ENCODE measurements around the gene MRPL43. TPM values are rescaled to one million over a fixed set of nuclear protein-coding genes. Genes with fewer than 3 reads are reported as not detected.
"Not testable (repeated sequence)": the region's sequence is repeated elsewhere in the genome, so short reads cannot be mapped to it uniquely, and the experiment has no call there.

Gene MRPL43
- polyA plus RNA-seq (2011; rRNA removed) (72.3 and 88.0 TPM in 2 replicates), polyA minus RNA-seq (2011; rRNA and poly(A)+ RNA removed) (14.0 and 20.0 TPM in 2 replicates)

- no peak for DNase-seq (ENCODE audit: low read depth, low spot score)
- CTCF ChIA-PET: interaction anchor here (1.1 to 5.7 kb wide), 4 partner anchors 10 to 33 kb away, joined by 5 to 24 read pairs (median 7); partner anchors contain the start of gene SEMA4G
- H3K9me3 ChIP-seq (ENCODE audit: control insufficient read depth, insufficient read depth, low read length): no peaks in the 10 kb centered on the region; the same call in 1 of the 2 replicates
- H3K27me3 ChIP-seq (ENCODE audit: control insufficient read depth, insufficient read depth, low read length): no peaks in the 10 kb centered on the region
- POLR2A ChIA-PET: no interaction called here
- TF ChIP-seq, protein P1, sequence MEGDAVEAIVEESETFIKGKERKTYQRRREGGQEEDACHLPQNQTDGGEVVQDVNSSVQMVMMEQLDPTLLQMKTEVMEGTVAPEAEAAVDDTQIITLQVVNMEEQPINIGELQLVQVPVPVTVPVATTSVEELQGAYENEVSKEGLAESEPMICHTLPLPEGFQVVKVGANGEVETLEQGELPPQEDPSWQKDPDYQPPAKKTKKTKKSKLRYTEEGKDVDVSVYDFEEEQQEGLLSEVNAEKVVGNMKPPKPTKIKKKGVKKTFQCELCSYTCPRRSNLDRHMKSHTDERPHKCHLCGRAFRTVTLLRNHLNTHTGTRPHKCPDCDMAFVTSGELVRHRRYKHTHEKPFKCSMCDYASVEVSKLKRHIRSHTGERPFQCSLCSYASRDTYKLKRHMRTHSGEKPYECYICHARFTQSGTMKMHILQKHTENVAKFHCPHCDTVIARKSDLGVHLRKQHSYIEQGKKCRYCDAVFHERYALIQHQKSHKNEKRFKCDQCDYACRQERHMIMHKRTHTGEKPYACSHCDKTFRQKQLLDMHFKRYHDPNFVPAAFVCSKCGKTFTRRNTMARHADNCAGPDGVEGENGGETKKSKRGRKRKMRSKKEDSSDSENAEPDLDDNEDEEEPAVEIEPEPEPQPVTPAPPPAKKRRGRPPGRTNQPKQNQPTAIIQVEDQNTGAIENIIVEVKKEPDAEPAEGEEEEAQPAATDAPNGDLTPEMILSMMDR (IDR thresholded peaks at IDR 0.05; ENCODE audit: low read depth, low read length): no peak
- H3K27ac ChIP-seq (ENCODE audit: low read depth, low read length): peak within 1 kb of the TSS; percentile 39
- peak within 1 kb of the TSS; percentile 97 for H3K4me3 ChIP-seq (ENCODE audit: low read depth, low read length)
Measured at GRCh38 chr10:100986952-100987684, at the start of gene MRPL43, which contains the start of gene TWNK. MRPL43 (minus strand) TSS chr10:100987497; CDS start chr10:100987443, 54 bp downstream. TWNK (plus strand) TSS chr10:100987543; CDS start chr10:100988211, 668 bp downstream.

DNA sequence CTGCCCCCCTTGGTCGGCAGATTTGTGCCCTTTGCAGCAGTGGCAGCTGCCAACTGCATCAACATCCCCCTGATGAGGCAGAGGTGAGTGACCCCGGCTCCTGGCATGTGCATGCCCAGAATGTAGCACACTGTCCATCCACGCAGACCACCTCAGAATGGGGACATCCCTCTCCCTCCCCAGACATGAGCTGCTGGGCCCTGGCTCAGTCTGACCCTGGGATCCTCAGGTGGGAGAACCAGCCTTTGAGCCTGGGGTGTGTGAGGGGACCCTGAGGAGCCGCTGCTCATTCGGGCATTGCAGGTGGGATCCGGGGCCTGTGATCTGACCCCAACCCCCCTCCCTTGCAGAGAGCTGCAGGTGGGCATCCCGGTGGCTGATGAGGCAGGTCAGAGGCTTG lies 49.4 kb upstream of the MRPL43 start:
- TF ChIP-seq, protein P1 (IDR thresholded peaks at IDR 0.05; ENCODE audit: low read depth, low read length): no peak
- DNase-seq (ENCODE audit: low read depth, low spot score): no peak
- Histone ChIP-seq H3K9me3 (ENCODE audit: control insufficient read depth, insufficient read depth, low read length) (no peaks in the 10 kb centered on the region; the same call in 1 of the 2 replicates), H3K27me3 (ENCODE audit: control insufficient read depth, insufficient read depth, low read length) (no peaks in the 10 kb centered on the region), H3K27ac (ENCODE audit: low read depth, low read length) (no peak overlapping the region), H3K4me3 (ENCODE audit: low read depth, low read length) (no peak overlapping the region)
- POLR2A ChIA-PET: interaction anchor here (0.6 kb wide), 1 partner anchor 664 kb away, joined by 3 read pairs; no protein-coding TSS in a partner anchor
- CTCF ChIA-PET: interaction anchor here (2.0 kb wide), 1 partner anchor 23 kb away, joined by 7 read pairs; no protein-coding TSS in a partner anchor

GRCh38 chr10:101035916-101036702 lies 48.8 kb upstream of the MRPL43 start:
- Histone ChIP-seq H3K27me3 (ENCODE audit: control insufficient read depth, insufficient read depth, low read length) (no peaks in the 10 kb centered on the region), H3K27ac (ENCODE audit: low read depth, low read length) (no peak overlapping the region), H3K9me3 (ENCODE audit: control insufficient read depth, insufficient read depth, low read length) (no peaks in the 10 kb centered on the region; the same call in 1 of the 2 replicates), H3K4me3 (ENCODE audit: low read depth, low read length) (no peak overlapping the region)
- ChIA-PET CTCF (interaction anchor here (1.1 to 3.2 kb wide), 3 partner anchors 10 to 22 kb away, joined by 3 to 19 read pairs (median 7); no protein-coding TSS in a partner anchor), POLR2A (no interaction called here)
- no peak for DNase-seq (ENCODE audit: low read depth, low spot score)
- TF ChIP-seq, protein P1 (IDR thresholded peaks at IDR 0.05; ENCODE audit: low read depth, low read length): no peak

- H3K27ac ChIP-seq (ENCODE audit: low read depth, low read length): no peak overlapping the region
- TF ChIP-seq, protein P1 (IDR thresholded peaks at IDR 0.05; ENCODE audit: low read depth, low read length): no peak
- ChIA-PET CTCF (interaction anchor here (1.0 to 3.2 kb wide), 4 partner anchors 9 to 25 kb away, joined by 3 to 19 read pairs (median 5); no protein-coding TSS in a partner anchor), POLR2A (no interaction called here)
- H3K27me3 ChIP-seq (ENCODE audit: control insufficient read depth, insufficient read depth, low read length): no peaks in the 10 kb centered on the region
- H3K9me3 ChIP-seq (ENCODE audit: control insufficient read depth, insufficient read depth, low read length): no peaks in the 10 kb centered on the region; the same call in 1 of the 2 replicates
- H3K4me3 ChIP-seq (ENCODE audit: low read depth, low read length): no peak overlapping the region
- no peak for DNase-seq (ENCODE audit: low read depth, low spot score)
Measured at GRCh38 chr10:101035314-101035713, 48.0 kb upstream of the MRPL43 start.

- H3K27me3 ChIP-seq (ENCODE audit: control insufficient read depth, insufficient read depth, low read length); H3K9me3 ChIP-seq (ENCODE audit: control insufficient read depth, insufficient read depth, low read length); H3K27ac ChIP-seq (ENCODE audit: low read depth, low read length); H3K4me3 ChIP-seq (ENCODE audit: low read depth, low read length); POLR2A ChIA-PET; DNase-seq (ENCODE audit: low read depth, low spot score): not testable (repeated sequence)
- CTCF ChIA-PET: interaction anchor here (0.6 to 3.2 kb wide), 6 partner anchors 9 to 42 kb away, joined by 3 to 19 read pairs (median 3); no protein-coding TSS in a partner anchor
Measured at GRCh38 chr10:101034404-101034803, 47.1 kb upstream of the MRPL43 start.

All from AG04450 (cell line).